ENCODE results near the gene ZNF574.

ZNF574 gene

GRCh38 chr19:42102877-42103276 is 26.9 kb downstream of the ZNF574 start:
- no peak for DNase-seq (ENCODE audit: low spot score)

GRCh38 chr19:42105368-42105767 is 29.4 kb downstream of the ZNF574 start:
- DNase-seq (ENCODE audit: low spot score): no peak

- DNase-seq (ENCODE audit: low spot score): peak; percentile 86
These were observed 32.8 kb downstream of the ZNF574 start for GRCh38 chr19:42108527-42109389.

- DNase-seq (ENCODE audit: low spot score): no peak
These were observed 33.9 kb downstream of the ZNF574 start for GRCh38 chr19:42109896-42110295.

GRCh38 chr19:42110658-42111057 is 34.7 kb downstream of the ZNF574 start:
- DNase-seq (ENCODE audit: low spot score): no peak

GRCh38 chr19:42111384-42111783 is 35.4 kb downstream of the ZNF574 start:
- DNase-seq (ENCODE audit: low spot score): no peak

- DNase-seq (ENCODE audit: low spot score): no peak
These were observed 35.8 kb downstream of the ZNF574 start for GRCh38 chr19:42111811-42112210.

GRCh38 chr19:42113641-42114348 is 37.8 kb downstream of the ZNF574 start:
- peak; percentile 99 for DNase-seq (ENCODE audit: low spot score)

GRCh38 chr19:42114412-42114811 is 38.4 kb downstream of the ZNF574 start:
- DNase-seq (ENCODE audit: low spot score): no peak

- no peak for DNase-seq (ENCODE audit: low spot score)
These were observed 39.3 kb downstream of the ZNF574 start for GRCh38 chr19:42115219-42115618.

GRCh38 chr19:42115705-42116104 is 39.7 kb downstream of the ZNF574 start:
- no peak for DNase-seq (ENCODE audit: low spot score)

- no peak for DNase-seq (ENCODE audit: low spot score)
These were observed 40.5 kb downstream of the ZNF574 start for GRCh38 chr19:42116308-42117075.

GRCh38 chr19:42117076-42117475 is 41.1 kb downstream of the ZNF574 start:
- no peak for DNase-seq (ENCODE audit: low spot score)

GRCh38 chr19:42120276-42120980 is 44.5 kb downstream of the ZNF574 start:
- no peak for DNase-seq (ENCODE audit: low spot score)

GRCh38 chr19:42121036-42121621 is 45.2 kb downstream of the ZNF574 start:
- DNase-seq (ENCODE audit: low spot score): no peak

- peak; percentile 12 for DNase-seq (ENCODE audit: low spot score)
These were observed 45.7 kb downstream of the ZNF574 start for GRCh38 chr19:42121656-42122069.

- DNase-seq (ENCODE audit: low spot score): no peak
These were observed 47.0 kb downstream of the ZNF574 start for GRCh38 chr19:42122691-42123607.

- no peak for DNase-seq (ENCODE audit: low spot score)
These were observed 47.8 kb downstream of the ZNF574 start for GRCh38 chr19:42123765-42124164.

GRCh38 chr19:42124386-42124901 is 48.5 kb downstream of the ZNF574 start:
- DNase-seq (ENCODE audit: low spot score): no peak

GRCh38 chr19:42125536-42125935 is 49.6 kb downstream of the ZNF574 start:
- DNase-seq (ENCODE audit: low spot score): no peak

Data from RKO (cell line).